ENCODE measurements around the gene NDUFA8. TPM values are rescaled to one million over a fixed set of nuclear protein-coding genes. Genes with fewer than 3 reads are reported as not detected.

The NDUFA8 gene
- total RNA-seq, 1 experiment from 2014 or later = 70.7 TPM

DNA sequence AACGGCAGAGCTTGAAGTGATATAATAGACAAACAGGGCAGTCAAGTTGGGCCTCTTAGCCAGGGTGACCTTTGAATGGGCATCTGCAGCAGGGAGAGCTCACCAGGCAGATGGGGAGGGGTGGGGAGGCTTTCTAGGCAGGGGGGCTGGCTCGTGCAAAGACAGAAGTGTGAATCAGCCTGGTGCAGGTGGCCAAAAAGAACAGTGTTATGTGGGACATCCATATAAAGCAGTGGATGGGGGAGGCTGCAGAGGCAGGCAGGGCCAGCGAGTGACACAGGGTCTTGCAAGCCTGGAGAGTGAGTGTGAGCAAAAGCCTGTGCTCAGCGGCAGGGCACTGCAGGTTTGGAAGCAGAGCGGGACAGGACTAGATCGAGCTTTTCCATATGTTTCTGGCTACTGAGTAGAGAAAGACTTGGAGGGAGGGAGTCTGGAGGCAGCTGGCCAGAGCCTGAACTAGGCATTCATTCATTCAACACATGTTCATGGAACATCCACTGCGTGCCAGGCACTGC, 52.2 kb downstream of the NDUFA8 start:
- TF ChIP-seq ATF3 (CRISPR knock-in tag; conservative IDR thresholded peaks at IDR 0.05) (no peak), TEAD1 (CRISPR knock-in tag; IDR thresholded peaks at IDR 0.05) (no peak), JUN (CRISPR knock-in tag; IDR thresholded peaks at IDR 0.05) (no peak), RORB (CRISPR knock-in tag; IDR thresholded peaks at IDR 0.05) (no peak), SMAD4 (CRISPR knock-in tag; IDR thresholded peaks at IDR 0.05) (no peak), HMGA2 (CRISPR knock-in tag; IDR thresholded peaks at IDR 0.05) (no peak), JAZF1 (CRISPR knock-in tag; IDR thresholded peaks at IDR 0.05) (no peak)
- Mint-ChIP-seq H3K27ac (no peak overlapping the region), H3K4me3 (no peak overlapping the region), H3K27me3 (ENCODE audit: low read depth) (no peaks in the 10 kb centered on the region; the same call in 1 of the 2 replicates), H3K9me3 (peaks cover 10% of the 10 kb centered on the region), H3K4me1 (peaks cover 12% of the 10 kb centered on the region), H3K36me3 (peaks cover 4% of the 10 kb centered on the region; the same call in 1 of the 2 replicates)
- CTCF ChIA-PET = interaction anchor here (0.7 to 24.3 kb wide), 4 partner anchors 9 to 17 kb away, joined by 3 to 627 read pairs (median 18); no protein-coding TSS in a partner anchor
- DNase-seq (ENCODE audit: low spot score) (no peak), ATAC-seq (no peak)
- POLR2A ChIA-PET = interaction anchor here (1.1 kb wide), 1 partner anchor 8 kb away, joined by 5 read pairs; no protein-coding TSS in a partner anchor

DNA sequence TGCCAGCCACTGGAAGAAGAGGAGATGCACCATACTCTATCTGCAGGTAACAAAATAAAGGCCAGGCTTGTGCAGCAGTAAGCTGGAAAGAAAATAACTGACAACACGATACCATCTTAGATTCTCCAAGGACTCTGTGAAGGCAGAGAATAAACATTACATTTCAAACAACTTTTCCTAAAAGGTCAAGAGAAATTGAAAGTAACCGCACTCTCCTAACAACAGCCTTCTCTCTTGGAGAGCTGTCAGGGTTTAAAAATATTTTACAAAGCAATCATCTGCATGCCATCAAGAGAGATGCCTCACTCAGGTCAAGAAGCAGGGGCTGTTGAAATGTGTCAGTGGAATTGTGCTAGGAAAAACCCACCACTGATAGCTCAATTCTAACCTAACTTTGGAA, 53.0 kb downstream of the NDUFA8 start:
- TF ChIP-seq NFATC4 (CRISPR knock-in tag; IDR thresholded peaks at IDR 0.05) = no peak
- TF ChIP-seq, protein P1, sequence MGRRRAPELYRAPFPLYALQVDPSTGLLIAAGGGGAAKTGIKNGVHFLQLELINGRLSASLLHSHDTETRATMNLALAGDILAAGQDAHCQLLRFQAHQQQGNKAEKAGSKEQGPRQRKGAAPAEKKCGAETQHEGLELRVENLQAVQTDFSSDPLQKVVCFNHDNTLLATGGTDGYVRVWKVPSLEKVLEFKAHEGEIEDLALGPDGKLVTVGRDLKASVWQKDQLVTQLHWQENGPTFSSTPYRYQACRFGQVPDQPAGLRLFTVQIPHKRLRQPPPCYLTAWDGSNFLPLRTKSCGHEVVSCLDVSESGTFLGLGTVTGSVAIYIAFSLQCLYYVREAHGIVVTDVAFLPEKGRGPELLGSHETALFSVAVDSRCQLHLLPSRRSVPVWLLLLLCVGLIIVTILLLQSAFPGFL (CRISPR knock-in tag; IDR thresholded peaks at IDR 0.05; ENCODE audit: borderline replicate concordance) = no peak
- TF ChIP-seq, protein P2, sequence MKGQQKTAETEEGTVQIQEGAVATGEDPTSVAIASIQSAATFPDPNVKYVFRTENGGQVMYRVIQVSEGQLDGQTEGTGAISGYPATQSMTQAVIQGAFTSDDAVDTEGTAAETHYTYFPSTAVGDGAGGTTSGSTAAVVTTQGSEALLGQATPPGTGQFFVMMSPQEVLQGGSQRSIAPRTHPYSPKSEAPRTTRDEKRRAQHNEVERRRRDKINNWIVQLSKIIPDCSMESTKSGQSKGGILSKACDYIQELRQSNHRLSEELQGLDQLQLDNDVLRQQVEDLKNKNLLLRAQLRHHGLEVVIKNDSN (CRISPR knock-in tag; IDR thresholded peaks at IDR 0.05) = no peak
- TF ChIP-seq FOXJ3 (CRISPR knock-in tag; IDR thresholded peaks at IDR 0.05; ENCODE audit: borderline replicate concordance) = no peak
- TF ChIP-seq NR2C2 (CRISPR knock-in tag; IDR thresholded peaks at IDR 0.05) = no peak
- no peak for TF ChIP-seq ETV6 (CRISPR knock-in tag; IDR thresholded peaks at IDR 0.05)
- TF ChIP-seq SMAD3 (CRISPR knock-in tag; IDR thresholded peaks at IDR 0.05; ENCODE audit: borderline replicate concordance) = no peak
- no peak for TF ChIP-seq RORB (CRISPR knock-in tag; IDR thresholded peaks at IDR 0.05)
- no peak for TF ChIP-seq IRF2 (CRISPR knock-in tag; IDR thresholded peaks at IDR 0.05; ENCODE audit: borderline replicate concordance, low read depth)
- TF ChIP-seq, protein P3, sequence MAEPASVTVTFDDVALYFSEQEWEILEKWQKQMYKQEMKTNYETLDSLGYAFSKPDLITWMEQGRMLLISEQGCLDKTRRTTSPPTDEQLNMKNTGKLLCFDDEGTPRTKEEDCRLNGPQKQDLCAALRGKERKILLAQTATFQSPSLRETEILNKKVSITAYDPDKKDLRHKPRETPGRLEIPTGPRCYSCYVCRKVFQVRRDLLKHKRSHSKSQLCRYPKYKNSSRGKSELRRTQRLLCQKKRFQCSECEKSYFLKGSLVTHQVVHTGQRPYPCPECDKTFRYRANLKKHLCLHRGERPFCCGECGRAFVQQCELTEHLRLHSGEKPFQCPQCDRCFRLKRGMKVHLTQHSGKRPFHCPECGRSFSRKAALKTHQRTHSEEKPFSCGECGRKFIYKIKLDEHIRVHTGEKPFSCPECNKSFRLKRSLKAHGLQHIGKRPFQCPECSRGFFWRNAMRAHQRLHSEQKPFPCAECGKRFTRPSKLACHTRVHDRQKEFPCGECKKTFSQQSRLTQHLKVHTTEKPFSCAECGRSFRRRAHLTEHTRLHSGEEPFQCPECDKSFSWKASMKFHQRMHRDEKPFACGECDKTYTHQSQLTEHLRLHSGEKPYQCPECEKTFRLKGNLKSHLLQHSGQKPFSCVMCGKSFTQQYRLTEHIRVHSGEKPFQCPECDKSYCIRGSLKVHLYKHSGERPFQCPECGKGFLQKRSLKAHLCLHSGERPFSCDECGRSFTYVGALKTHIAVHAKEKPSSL (CRISPR knock-in tag; conservative IDR thresholded peaks at IDR 0.05) = no peak
- TF ChIP-seq ZNF232 (CRISPR knock-in tag; IDR thresholded peaks at IDR 0.05) = no peak
- CTCF ChIA-PET = interaction anchor here (0.7 to 24.3 kb wide), 3 partner anchors 9 to 18 kb away, joined by 3 to 627 read pairs (median 33); no protein-coding TSS in a partner anchor

DNA sequence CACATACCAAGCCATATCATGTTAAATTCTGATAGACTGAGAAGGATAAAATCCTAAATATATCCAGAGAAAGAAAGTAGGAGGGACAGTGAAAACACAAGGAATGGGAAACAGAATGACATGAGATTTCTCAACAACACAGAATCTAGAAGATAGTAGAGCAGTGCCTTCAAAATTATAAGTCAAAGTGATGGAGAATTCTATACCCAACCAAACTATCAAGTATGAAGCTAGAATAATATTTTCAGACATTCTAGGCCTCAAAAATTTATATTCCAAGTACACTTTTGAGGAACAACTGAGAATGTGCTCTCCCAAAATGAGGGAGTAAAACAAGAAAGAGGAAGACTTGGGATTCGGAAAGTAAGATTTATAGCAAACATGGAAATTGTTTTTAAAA, 55.6 kb downstream of the NDUFA8 start:
- Mint-ChIP-seq H3K27me3 (ENCODE audit: low read depth) (peaks cover 6% of the 10 kb centered on the region), H3K4me1 (peaks cover 9% of the 10 kb centered on the region), H3K9me3 (peaks cover 10% of the 10 kb centered on the region), H3K36me3 (peaks cover 4% of the 10 kb centered on the region; the same call in 1 of the 2 replicates), H3K27ac (no peak overlapping the region), H3K4me3 (no peak overlapping the region)
- no peak for ATAC-seq
- DNase-seq (ENCODE audit: low spot score) = no peak
- CTCF ChIA-PET = no interaction called here
- POLR2A ChIA-PET = no interaction called here
- TF ChIP-seq ATF1 (CRISPR knock-in tag; IDR thresholded peaks at IDR 0.05) (no peak), CTCF (IDR thresholded peaks at IDR 0.05) (no peak), FOXP1 (CRISPR knock-in tag; IDR thresholded peaks at IDR 0.05; ENCODE audit: borderline replicate concordance) (no peak), TEAD1 (CRISPR knock-in tag; IDR thresholded peaks at IDR 0.05) (no peak), ZNF512 (CRISPR knock-in tag; IDR thresholded peaks at IDR 0.05; ENCODE audit: borderline replicate concordance) (no peak), ZNF396 (CRISPR knock-in tag; IDR thresholded peaks at IDR 0.05; ENCODE audit: borderline replicate concordance) (no peak)
- TF ChIP-seq, protein P4, sequence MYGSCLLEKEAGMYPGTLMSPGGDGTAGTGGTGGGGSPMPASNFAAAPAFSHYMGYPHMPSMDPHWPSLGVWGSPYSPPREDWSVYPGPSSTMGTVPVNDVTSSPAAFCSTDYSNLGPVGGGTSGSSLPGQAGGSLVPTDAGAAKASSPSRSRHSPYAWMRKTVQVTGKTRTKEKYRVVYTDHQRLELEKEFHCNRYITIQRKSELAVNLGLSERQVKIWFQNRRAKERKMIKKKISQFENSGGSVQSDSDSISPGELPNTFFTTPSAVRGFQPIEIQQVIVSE (CRISPR knock-in tag; IDR thresholded peaks at IDR 0.05; ENCODE audit: borderline replicate concordance) = no peak

More for the DNA sequence above, 53.0 kb downstream of the NDUFA8 start:
- POLR2A ChIA-PET = no interaction called here
- Mint-ChIP-seq H3K4me3 (no peak overlapping the region), H3K4me1 (peaks cover 9% of the 10 kb centered on the region), H3K27me3 (ENCODE audit: low read depth) (no peaks in the 10 kb centered on the region; the same call in 1 of the 2 replicates), H3K9me3 (peaks cover 10% of the 10 kb centered on the region), H3K36me3 (peaks cover 4% of the 10 kb centered on the region; the same call in 1 of the 2 replicates), H3K27ac (no peak overlapping the region)
- ATAC-seq = no peak
- DNase-seq (ENCODE audit: low spot score) = no peak

All from WTC11 (cell line).